Measurements from ENCODE around the gene SYTL4.

DNA sequence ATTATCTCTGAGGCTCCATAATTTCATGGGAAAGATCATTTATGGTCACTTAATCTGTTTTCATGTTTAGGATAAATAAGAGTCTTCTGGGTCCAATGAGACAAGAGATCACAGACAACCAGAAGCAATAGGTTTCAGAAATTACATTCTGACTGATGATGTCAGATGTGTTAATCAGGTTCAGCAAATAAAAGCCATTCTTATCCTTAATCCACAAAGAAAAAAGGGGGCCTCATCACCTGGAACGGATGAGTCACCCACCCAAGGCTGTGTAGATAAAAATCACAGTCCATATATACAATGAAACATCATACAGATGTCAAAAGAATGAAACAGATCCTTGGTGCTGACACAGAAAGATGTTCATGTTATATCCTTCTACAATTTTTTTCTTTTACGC, 36.6 kb downstream of the SYTL4 start:
- TF ChIP-seq, protein P1, sequence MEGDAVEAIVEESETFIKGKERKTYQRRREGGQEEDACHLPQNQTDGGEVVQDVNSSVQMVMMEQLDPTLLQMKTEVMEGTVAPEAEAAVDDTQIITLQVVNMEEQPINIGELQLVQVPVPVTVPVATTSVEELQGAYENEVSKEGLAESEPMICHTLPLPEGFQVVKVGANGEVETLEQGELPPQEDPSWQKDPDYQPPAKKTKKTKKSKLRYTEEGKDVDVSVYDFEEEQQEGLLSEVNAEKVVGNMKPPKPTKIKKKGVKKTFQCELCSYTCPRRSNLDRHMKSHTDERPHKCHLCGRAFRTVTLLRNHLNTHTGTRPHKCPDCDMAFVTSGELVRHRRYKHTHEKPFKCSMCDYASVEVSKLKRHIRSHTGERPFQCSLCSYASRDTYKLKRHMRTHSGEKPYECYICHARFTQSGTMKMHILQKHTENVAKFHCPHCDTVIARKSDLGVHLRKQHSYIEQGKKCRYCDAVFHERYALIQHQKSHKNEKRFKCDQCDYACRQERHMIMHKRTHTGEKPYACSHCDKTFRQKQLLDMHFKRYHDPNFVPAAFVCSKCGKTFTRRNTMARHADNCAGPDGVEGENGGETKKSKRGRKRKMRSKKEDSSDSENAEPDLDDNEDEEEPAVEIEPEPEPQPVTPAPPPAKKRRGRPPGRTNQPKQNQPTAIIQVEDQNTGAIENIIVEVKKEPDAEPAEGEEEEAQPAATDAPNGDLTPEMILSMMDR (IDR thresholded peaks at IDR 0.05; ENCODE audit: low read depth, low read length), result no peak
- TF ChIP-seq EZH2phosphoT487 (IDR thresholded peaks at IDR 0.05; ENCODE audit: low read depth), result no peak
